ENCODE results near the gene STK40. TPM values are rescaled to one million over a fixed set of nuclear protein-coding genes. Genes with fewer than 3 reads are reported as not detected.

STK40 gene
- total and polyA plus RNA-seq, 2 experiments from 2014 or later, result 8.1 to 20.2 TPM

- Mint-ChIP-seq H3K27ac (peak overlapping the region; percentile 78; the same call in 1 of the 2 replicates), H3K27me3 (ENCODE audit: insufficient read depth, low read depth, poor library complexity) (peaks cover 5% of the 10 kb centered on the region), H3K36me3 (ENCODE audit: low read depth) (peaks cover 10% of the 10 kb centered on the region; the same call in 2 of the 3 replicates), H3K4me3 (no peak overlapping the region; the same call in 2 of the 3 replicates), H3K9me3 (no peaks in the 10 kb centered on the region), H3K4me1 (peaks cover 25% of the 10 kb centered on the region)
- Histone ChIP-seq H3K4me2 (no peak overlapping the region), H2AFZ (no peak overlapping the region), H3F3A (replicated peaks; ENCODE audit: low read depth) (peaks cover 4% of the 10 kb centered on the region; the same call in 1 of the 2 replicates), H3K27ac (ENCODE audit: low read depth) (no peak overlapping the region), H3K79me2 (replicated peaks; ENCODE audit: insufficient read depth) (peaks cover 49% of the 10 kb centered on the region), H3K36me3 (ENCODE audit: insufficient read depth) (no peaks in the 10 kb centered on the region; the same call in 1 of the 2 replicates), H3K4me3 (no peak overlapping the region), H4K20me1 (replicated peaks; ENCODE audit: insufficient read depth) (peaks cover 6% of the 10 kb centered on the region; the same call in 1 of the 2 replicates), H3K27me3 (ENCODE audit: insufficient read depth) (no peaks in the 10 kb centered on the region), H3K4me1 (ENCODE audit: insufficient read depth) (peaks cover 14% of the 10 kb centered on the region), H3K9me2 (ENCODE audit: insufficient read depth) (no peaks in the 10 kb centered on the region)
- no peak for ATAC-seq
- TF ChIP-seq POLR2AphosphoS5 (IDR thresholded peaks at IDR 0.05; ENCODE audit: low read depth) (no peak), ZNF462 (CRISPR knock-in tag; IDR thresholded peaks at IDR 0.05) (no peak)
- no peak for DNase-seq (ENCODE audit: low spot score)
These were observed 20.3 kb downstream of the STK40 start for GRCh38 chr1:36365381-36365780.

GRCh38 chr1:36359911-36360550 lies 25.7 kb downstream of the STK40 start:
- no peaks in the 10 kb centered on the region; the same call in 1 of the 2 replicates for H4K20me1 ChIP-seq (replicated peaks; ENCODE audit: insufficient read depth)
- H3K27me3 ChIP-seq (ENCODE audit: insufficient read depth), result no peaks in the 10 kb centered on the region
- H3K79me2 ChIP-seq (replicated peaks; ENCODE audit: insufficient read depth), result peaks cover 18% of the 10 kb centered on the region
- no peak overlapping the region for H3K4me3 ChIP-seq
- no peak overlapping the region for H3K27ac ChIP-seq (ENCODE audit: low read depth)
- peaks cover 5% of the 10 kb centered on the region for H3K27me3 Mint-ChIP-seq (ENCODE audit: insufficient read depth, low read depth, poor library complexity)
- DNase-seq (ENCODE audit: low spot score) (no peak), ATAC-seq (no peak)
- peaks cover 40% of the 10 kb centered on the region for H3K36me3 Mint-ChIP-seq (ENCODE audit: low read depth)
- no peak overlapping the region for H2AFZ ChIP-seq
- H3K4me3 Mint-ChIP-seq, result no peak overlapping the region
- no peaks in the 10 kb centered on the region; the same call in 1 of the 2 replicates for H3K36me3 ChIP-seq (ENCODE audit: insufficient read depth)
- no peaks in the 10 kb centered on the region; the same call in 2 of the 3 replicates for H3K4me1 Mint-ChIP-seq
- H3K9me2 ChIP-seq (ENCODE audit: insufficient read depth), result no peaks in the 10 kb centered on the region
- no peaks in the 10 kb centered on the region for H3K4me1 ChIP-seq (ENCODE audit: insufficient read depth)
- H3K27ac Mint-ChIP-seq, result 0 out of 2 replicates have a peak overlapping the region, but pooled peaks have one; percentile 37
- H3F3A ChIP-seq (replicated peaks; ENCODE audit: low read depth), result no peaks in the 10 kb centered on the region
- H3K4me2 ChIP-seq, result no peak overlapping the region
- H3K9me3 Mint-ChIP-seq, result no peaks in the 10 kb centered on the region
- TF ChIP-seq REST (IDR thresholded peaks at IDR 0.05; ENCODE audit: unreplicated experiment) (no peak), POLR2AphosphoS5 (IDR thresholded peaks at IDR 0.05; ENCODE audit: low read depth) (no peak), EZH2phosphoT487 (IDR thresholded peaks at IDR 0.05; ENCODE audit: unreplicated experiment) (no peak), ZNF331 (CRISPR knock-in tag; IDR thresholded peaks at IDR 0.05; ENCODE audit: low read depth) (no peak), JUNB (IDR thresholded peaks at IDR 0.05; ENCODE audit: unreplicated experiment) (no peak), CTCF (conservative IDR thresholded peaks at IDR 0.05; ENCODE audit: low read depth in 2 of 2) (no peak), EZH2 (IDR thresholded peaks at IDR 0.05; ENCODE audit: low read depth, unreplicated experiment) (no peak), STAT1 (IDR thresholded peaks at IDR 0.05; ENCODE audit: unreplicated experiment) (no peak)
